Measurements from ENCODE around the gene MBD1.
"Not testable (repeated sequence)": the region's sequence is repeated elsewhere in the genome, so short reads cannot be mapped to it uniquely, and the experiment has no call there.

MBD1 gene

GRCh38 chr18:50273203-50274043 lies 7.9 kb downstream of the MBD1 start:
- DNase-seq (ENCODE audit: low read depth), result no peak

GRCh38 chr18:50272568-50272967 lies 8.8 kb downstream of the MBD1 start:
- DNase-seq (ENCODE audit: low read depth), result no peak

- peak; percentile 47 for DNase-seq (ENCODE audit: low read depth)
These were observed 13.1 kb downstream of the MBD1 start for GRCh38 chr18:50268022-50268747.

DNA sequence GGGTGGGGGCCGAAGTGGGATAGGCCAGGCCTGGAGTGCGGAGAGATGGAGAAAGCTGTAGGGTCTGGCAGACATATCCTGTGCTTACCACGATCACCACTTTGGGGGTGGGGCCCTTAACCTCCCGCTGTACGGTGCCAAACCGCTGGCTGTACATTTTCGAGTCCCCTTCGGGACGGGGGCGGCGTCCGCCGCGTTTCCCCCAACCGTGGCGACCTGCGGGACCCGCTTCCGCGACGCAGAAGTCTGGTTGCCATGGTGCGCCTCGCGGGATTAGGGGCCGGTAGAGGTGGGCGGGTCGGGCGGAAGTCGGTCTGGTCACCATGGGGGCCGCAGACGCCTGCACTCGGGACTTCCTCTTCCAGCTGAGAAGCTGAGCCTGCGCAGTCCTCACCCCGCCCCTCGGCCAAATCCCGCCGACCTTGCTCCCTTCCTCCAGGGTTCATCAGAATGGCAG lies 15.0 kb downstream of the MBD1 start, which contains the start of gene CFAP53:
Gene CFAP53 (minus strand): TSS at position 248 of the 457 bp plus-strand sequence. CDS start 91 bp downstream, at position 157.
- DNase-seq (ENCODE audit: low read depth), result peak; percentile 80

DNA sequence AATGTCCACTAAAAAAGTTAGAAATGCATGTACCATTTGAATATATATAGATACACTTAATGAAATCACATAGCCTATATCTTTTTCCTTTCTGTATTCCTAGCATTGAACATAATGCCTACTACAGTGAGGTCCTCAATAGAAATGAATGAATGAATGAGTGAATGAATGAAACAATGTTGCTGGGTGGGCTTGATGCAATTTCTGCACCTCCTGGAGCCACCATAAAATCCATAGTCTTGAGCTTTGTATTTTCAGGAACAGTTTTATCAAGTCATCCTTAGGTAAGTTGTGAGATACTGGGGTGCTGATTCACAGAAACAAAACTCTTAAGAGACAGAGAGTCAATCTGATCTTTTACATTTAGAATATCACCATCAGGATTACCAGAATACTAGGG lies 18.3 kb downstream of the MBD1 start:
- no peak for DNase-seq (ENCODE audit: low read depth)

DNA sequence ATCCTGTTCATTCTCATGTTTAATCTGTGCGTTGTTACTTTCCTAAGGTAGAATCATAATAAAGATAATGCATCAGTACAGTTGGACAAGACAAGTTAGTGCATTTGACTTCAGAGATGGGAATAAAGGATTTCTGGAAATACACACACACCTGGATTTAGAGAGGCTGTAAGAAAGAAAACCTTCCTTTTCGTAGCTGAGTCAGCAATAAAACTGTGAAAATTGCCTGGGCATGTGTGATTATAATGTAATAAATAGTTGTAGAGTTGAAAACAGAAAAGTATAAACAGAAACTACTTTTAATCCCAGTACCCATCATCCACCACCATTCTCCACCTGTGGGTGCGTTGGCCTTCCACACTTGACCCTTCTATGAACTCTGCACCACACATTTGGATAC lies 30.4 kb downstream of the MBD1 start:
- no peak for DNase-seq (ENCODE audit: low read depth)

DNA sequence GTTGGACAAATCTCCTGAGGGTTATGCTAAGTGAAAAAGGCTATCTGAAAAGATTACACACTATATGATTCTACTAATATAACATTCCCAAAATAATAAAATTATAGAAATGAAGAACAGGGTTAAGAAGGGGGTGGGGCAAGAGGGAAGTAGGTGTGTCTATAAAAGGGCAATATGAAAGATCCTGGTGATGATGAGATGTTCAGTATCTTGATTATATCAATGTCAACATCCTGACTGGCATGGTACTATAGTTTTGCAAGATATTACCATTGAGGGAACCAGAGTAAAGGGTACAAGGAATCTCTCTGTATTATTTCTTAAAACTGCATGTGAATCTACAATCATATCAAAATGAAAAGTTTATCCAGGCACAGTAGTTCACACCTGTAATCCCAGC lies 31.7 kb downstream of the MBD1 start:
- no peak for DNase-seq (ENCODE audit: low read depth)

DNA sequence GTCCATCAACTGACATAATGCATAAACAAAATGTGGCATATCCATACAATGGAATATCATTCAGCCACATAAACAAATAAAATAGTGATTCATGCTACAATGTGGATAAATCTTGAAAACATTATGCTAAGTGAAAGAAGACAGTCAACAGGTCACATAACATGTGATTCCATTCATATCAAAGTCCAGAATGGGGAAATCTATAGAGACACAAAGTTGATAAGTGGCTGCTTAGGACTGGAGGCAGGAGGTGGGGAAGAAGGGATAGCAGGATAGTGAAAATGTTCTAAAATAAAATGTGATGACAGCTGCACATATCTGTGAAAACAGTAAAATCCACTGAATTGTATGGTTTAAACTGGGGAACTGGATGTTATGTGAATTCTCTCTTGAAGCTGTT lies 33.8 kb downstream of the MBD1 start:
- DNase-seq (ENCODE audit: low read depth), result no peak

GRCh38 chr18:50241768-50242167 lies 39.6 kb downstream of the MBD1 start:
- not testable (repeated sequence) for DNase-seq (ENCODE audit: low read depth)

DNA sequence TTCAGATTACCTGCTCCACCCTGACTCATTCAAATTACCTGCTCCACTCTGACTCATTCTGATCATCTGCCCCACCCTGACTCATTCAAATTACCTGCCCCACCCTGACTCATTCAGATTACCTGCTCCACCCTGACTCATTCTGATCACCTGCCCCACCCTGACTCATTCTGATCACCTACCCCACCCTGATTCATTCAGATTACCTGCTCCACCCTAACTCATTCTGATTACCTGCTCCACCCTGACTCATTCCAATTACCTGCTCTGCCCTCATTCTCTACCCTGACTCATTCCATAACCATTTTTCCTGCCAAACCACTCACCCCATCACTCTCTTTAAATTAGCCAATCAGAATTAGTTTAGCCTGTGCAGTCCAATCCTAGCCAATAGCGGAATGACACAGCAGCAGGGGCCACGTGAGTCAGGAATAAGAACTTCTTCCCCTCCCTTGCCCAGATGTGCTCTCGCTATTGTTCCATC lies 41.2 kb downstream of the MBD1 start:
- DNase-seq (ENCODE audit: low read depth), result no peak

GRCh38 chr18:50232419-50232818 lies 48.9 kb downstream of the MBD1 start:
- DNase-seq (ENCODE audit: low read depth), result no peak

DNA sequence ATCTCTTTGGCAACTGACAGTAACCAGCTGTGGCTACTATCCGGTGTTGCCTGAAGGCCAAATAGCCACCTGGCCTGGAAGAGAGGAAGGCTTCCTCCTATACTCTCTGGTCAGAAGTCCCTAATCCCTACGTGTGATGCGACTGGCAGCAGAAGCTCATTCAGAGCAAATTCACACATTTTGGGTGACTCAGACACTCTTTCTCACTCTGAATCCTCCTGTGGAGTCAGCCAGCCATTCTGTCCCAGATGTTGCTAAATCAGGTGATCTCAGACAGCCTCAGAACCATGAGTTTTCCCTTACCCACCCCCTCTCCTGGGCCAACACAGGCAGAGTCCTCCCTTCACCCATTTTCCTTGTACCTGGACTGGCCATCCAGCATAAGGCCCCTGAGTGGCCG lies 49.7 kb downstream of the MBD1 start:
- DNase-seq (ENCODE audit: low read depth), result no peak

DNA sequence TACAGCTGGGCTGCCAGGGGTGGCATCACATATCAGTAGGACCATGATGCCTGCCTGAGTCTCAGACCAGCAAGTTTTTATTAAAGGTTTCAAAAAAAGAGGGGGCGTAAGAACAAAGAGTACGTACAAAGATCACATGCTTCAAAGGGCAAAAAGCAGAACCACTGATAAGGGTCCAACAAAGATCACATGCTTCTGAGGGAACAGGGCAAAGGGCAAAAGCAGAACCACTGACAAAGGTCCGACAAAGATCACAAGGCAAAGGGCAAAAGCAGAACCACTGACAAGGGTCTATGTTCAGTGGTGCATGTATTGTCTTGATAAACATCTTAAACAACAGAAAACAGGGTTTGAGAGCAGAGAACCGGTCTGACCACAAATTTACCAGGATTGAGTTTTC lies 61.1 kb downstream of the MBD1 start:
- DNase-seq (ENCODE audit: low read depth), result not testable (repeated sequence)
